Cardiac muscle cell (in vitro differentiated cells and primary cell): Measurements from ENCODE around the gene XCL1. TPM values are rescaled to one million over a fixed set of nuclear protein-coding genes. Genes with fewer than 3 reads are reported as not detected.

Source experiments
- DNase-seq, 2 donors: peaks; one replicate each; pipeline versions ENCODE4 v3.0.0 to v3.0.0-alpha.2; 2010 to 2017; ENCODE audit warnings: low read depth in 1 of 2, low spot score in 1 of 2
- H3K27ac ChIP-seq: fragments of 200-600 bp; sonication (generic); 2 replicates; pipeline ENCODE4 v1.5.1; 2016
- H3K27me3 ChIP-seq: fragments of 200-600 bp; sonication (generic); 2 replicates; pipeline ENCODE4 v1.6.0; 2016; ENCODE audit warnings: control low read depth
- H3K36me3 ChIP-seq: fragments of 200-600 bp; sonication (generic); 2 replicates; pipeline ENCODE4 v1.5.1; 2016; ENCODE audit warnings: control low read depth
- H3K4me1 ChIP-seq: fragments of 200-600 bp; sonication (generic); 2 replicates; pipeline ENCODE4 v1.8.1; 2017; ENCODE audit warnings: low read depth, mild to moderate bottlenecking, mixed run types
- H3K4me3 ChIP-seq: fragments of 200-600 bp; sonication (generic); 2 replicates; pipeline ENCODE4 v1.5.1; 2016; ENCODE audit warnings: mild to moderate bottlenecking
- H3K9me3 ChIP-seq: fragments of 200-600 bp; sonication (generic); 2 replicates; pipeline ENCODE4 v1.5.1; 2017; ENCODE audit warnings: low read depth, mild to moderate bottlenecking, control low read depth
- CTCF ChIP-seq: IDR thresholded peaks from 2 replicates; pipeline ENCODE4 v1.5.1; 2012; ENCODE audit warnings: low read depth, mild to moderate bottlenecking, low read length
- polyA plus RNA-seq: library from polyadenylated mRNA; unstranded; fragments of >200 nt; fragmentation: Nextera tagmentation; extraction: Ambion mirVana; gene quantifications from 2 replicates; pipeline ENCODE4 v1.2.1, GENCODE V29; 2016
- total RNA-seq: library from RNA; depleted of rRNA; stranded (reverse); fragments of >200 nt; gene quantifications from 2 replicates; pipeline ENCODE4 v1.2.3, GENCODE V29; 2016

Gene XCL1
- total and polyA plus RNA-seq, 2 experiments from 2014 or later, result 0.54 to 1.6 TPM

- no peaks in the 10 kb centered on the region for H3K27me3 ChIP-seq
- peaks cover 47% of the 10 kb centered on the region for H3K4me1 ChIP-seq
- DNase-seq, result no peak
- no peaks in the 10 kb centered on the region for H3K36me3 ChIP-seq
- H3K4me3 ChIP-seq, result no peak overlapping the region
- no peaks in the 10 kb centered on the region for H3K9me3 ChIP-seq
- no peak for TF ChIP-seq CTCF
- peak overlapping the region; percentile 93 for H3K27ac ChIP-seq
Measured at GRCh38 chr1:168613038-168613451, 36.6 kb downstream of the XCL1 start.

GRCh38 chr1:168613691-168614231 is 37.4 kb downstream of the XCL1 start:
- TF ChIP-seq CTCF, result no peak
- DNase-seq, result peak in 1 of 2 donors; percentile 92
- peaks cover 47% of the 10 kb centered on the region for H3K4me1 ChIP-seq
- peak overlapping the region; percentile 93 for H3K27ac ChIP-seq
- H3K9me3 ChIP-seq, result no peaks in the 10 kb centered on the region
- H3K4me3 ChIP-seq, result no peak overlapping the region
- no peaks in the 10 kb centered on the region for H3K36me3 ChIP-seq
- no peaks in the 10 kb centered on the region for H3K27me3 ChIP-seq

- Histone ChIP-seq H3K9me3 (no peaks in the 10 kb centered on the region), H3K27ac (peak overlapping the region; percentile 93), H3K4me3 (no peak overlapping the region), H3K4me1 (peaks cover 50% of the 10 kb centered on the region), H3K36me3 (no peaks in the 10 kb centered on the region), H3K27me3 (no peaks in the 10 kb centered on the region)
- no peak for DNase-seq
- TF ChIP-seq CTCF, result no peak
Measured at GRCh38 chr1:168614235-168614634, 37.8 kb downstream of the XCL1 start.

- no peak for DNase-seq
- peak overlapping the region; percentile 93 for H3K27ac ChIP-seq
- H3K4me1 ChIP-seq, result peaks cover 47% of the 10 kb centered on the region
- no peak overlapping the region for H3K4me3 ChIP-seq
- H3K9me3 ChIP-seq, result no peaks in the 10 kb centered on the region
- no peak for TF ChIP-seq CTCF
- no peaks in the 10 kb centered on the region for H3K36me3 ChIP-seq
- H3K27me3 ChIP-seq, result no peaks in the 10 kb centered on the region
Measured at GRCh38 chr1:168615965-168616364, 39.6 kb downstream of the XCL1 start.

- Histone ChIP-seq H3K36me3 (no peaks in the 10 kb centered on the region), H3K9me3 (no peaks in the 10 kb centered on the region), H3K4me3 (no peak overlapping the region), H3K27me3 (no peaks in the 10 kb centered on the region), H3K27ac (no peak overlapping the region), H3K4me1 (peaks cover 44% of the 10 kb centered on the region)
- no peak for TF ChIP-seq CTCF
- DNase-seq, result no peak
Measured at GRCh38 chr1:168617974-168618750, 41.8 kb downstream of the XCL1 start.
